Measurements from ENCODE around the gene NAT9.

Gene NAT9

GRCh38 chr17:74760404-74761105 is 15.6 kb downstream of the NAT9 start:
- peak; percentile 84 for DNase-seq

GRCh38 chr17:74759941-74760340 is 16.2 kb downstream of the NAT9 start:
- DNase-seq = no peak

GRCh38 chr17:74759243-74759801 is 16.8 kb downstream of the NAT9 start:
- DNase-seq = no peak

- peak; percentile 83 for DNase-seq
These were observed 17.3 kb downstream of the NAT9 start for GRCh38 chr17:74758848-74759168.

- peak; percentile 58 for DNase-seq
These were observed 18.0 kb downstream of the NAT9 start for GRCh38 chr17:74757931-74758847.

- DNase-seq = peak; percentile 57
These were observed 18.6 kb downstream of the NAT9 start for GRCh38 chr17:74757502-74757901.

DNA sequence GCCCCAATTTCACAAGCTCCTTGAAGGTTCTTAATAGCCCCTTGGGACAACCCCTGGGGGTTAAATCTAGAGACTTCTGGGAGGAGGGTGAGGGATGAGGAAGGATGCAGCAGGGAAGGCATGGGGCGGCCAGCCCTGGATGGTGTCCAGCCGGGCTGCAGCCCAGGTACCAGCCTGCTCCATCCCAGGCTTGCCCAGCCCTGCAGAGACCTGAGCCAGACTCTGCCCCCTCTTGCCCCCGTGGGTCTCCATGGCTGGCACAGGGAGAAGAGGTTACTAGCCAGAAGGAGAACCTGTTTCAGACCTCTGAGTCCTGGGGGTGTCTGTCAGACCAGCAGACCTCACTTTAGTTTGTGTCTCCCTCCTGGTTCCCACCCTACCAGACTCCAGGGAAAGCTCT is 19.3 kb downstream of the NAT9 start:
- no peak for DNase-seq

DNA sequence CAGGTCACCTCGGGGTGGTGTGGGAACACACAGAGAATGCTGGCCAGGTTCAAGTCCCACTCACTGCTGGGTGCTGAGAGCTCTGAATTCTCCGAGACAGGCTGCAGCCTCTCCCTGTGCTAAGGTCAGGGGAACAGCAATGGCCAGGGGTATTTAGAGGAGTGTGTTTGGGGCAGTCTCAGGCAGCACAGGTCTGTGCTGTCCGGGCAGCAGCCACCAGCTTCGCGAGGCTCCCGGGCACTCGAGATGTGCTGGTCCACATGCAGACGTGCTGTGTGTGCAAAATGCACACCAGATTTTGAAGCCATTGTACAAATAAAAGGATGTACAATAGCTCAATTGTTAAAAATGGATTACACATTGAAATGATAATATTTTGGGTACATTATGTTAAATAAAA is 20.6 kb downstream of the NAT9 start:
- no peak for DNase-seq

- DNase-seq = no peak
These were observed 21.3 kb downstream of the NAT9 start for GRCh38 chr17:74754832-74755231.

- DNase-seq = no peak
These were observed 23.2 kb downstream of the NAT9 start for GRCh38 chr17:74752822-74753401.

GRCh38 chr17:74752415-74752814 is 23.7 kb downstream of the NAT9 start:
- DNase-seq = no peak

DNA sequence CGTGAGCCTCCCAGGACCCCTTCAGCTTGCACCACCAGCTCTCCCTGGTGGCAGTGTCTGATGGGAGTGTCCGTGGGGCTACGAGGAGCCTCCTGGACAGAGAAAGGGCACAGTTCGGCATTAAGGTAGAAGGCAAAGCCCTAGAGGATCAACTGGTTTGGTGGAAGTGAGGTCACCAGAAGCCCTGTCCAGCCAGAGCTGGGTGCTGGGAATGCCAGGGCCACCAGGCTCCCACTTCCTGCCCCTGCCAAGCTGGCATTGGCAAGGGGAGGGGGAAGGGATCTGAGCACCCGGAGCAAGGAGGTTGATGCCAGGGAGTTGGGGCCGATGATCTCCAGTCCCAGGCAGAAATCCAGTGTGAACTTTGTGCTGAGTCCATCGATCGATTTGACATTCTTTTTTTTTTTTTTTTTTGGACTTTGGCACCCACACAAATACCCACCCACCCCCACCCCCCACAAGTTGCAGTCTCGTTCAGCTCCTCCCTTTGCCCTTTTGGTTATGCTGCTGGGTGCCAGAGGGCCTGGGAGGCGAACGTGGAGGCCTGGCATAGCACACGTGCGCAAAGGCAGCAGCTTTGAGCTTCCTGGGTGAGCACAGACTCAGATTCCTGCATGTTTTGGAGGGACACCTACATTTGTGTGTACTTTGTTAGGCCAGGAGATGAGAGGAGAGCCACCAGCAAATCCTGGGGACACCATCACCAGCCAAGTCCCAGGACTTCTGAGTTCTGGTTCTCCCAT is 25.6 kb downstream of the NAT9 start:
- no peak for DNase-seq

GRCh38 chr17:74750039-74750326 is 26.2 kb downstream of the NAT9 start:
- no peak for DNase-seq

DNA sequence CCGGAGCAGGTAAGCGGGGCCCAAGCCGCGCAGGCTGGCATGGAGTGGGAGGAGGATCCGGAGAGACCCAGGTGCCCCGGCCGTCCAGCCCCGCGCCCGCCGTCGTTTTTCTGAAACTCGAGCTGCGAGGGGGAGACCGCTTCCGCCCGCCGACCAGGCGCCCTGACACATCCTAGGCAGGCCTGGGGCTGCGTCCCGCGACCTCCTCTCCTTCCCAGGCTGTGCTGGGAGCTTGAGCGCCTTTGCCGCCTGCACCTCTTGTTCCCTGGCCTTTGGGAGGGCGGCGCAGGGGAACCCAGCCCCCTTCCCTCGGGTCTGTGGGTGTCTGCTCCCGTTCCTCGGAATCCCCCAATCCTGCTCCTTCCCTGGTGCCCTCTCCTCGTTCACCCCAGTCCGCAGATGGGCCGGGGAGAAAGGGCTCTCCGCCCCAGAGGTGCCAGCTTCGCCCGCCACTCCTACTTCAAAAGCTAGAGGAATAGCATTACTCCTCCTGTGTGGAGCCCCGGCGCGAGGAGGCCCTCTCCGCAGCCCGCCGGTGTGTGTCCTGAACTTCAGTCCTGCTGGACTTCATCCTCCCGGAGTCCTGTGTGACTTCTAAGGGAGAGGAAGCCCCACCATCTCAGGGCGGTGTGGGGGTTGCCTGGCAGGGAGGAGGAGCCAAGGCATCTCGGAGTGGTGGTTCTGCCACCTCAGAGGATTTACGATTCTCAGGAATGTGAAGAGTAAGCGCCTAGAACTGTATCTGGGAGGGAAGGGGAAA is 26.7 kb downstream of the NAT9 start:
- no peak for DNase-seq

DNA sequence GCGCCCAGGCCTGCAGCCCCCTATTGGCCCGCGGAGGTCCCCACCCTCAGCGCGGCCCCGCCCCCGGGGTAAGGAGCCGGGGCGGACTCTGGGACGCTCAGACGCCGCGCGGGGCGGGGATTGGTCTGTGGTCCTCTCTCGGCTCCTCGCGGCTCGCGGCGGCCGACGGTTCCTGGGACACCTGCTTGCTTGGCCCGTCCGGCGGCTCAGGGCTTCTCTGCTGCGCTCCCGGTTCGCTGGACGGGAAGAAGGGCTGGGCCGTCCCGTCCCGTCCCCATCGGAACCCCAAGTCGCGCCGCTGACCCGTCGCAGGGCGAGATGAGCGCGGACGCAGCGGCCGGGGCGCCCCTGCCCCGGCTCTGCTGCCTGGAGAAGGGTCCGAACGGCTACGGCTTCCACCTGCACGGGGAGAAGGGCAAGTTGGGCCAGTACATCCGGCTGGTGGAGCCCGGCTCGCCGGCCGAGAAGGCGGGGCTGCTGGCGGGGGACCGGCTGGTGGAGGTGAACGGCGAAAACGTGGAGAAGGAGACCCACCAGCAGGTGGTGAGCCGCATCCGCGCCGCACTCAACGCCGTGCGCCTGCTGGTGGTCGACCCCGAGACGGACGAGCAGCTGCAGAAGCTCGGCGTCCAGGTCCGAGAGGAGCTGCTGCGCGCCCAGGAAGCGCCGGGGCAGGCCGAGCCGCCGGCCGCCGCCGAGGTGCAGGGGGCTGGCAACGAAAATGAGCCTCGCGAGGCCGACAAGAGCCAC is 27.4 kb downstream of the NAT9 start, which contains the start of gene NHERF1:
Gene NHERF1, plus strand, starts transcription at position 100 of the 750 bp plus-strand sequence. Its CDS starts 219 bp downstream, at position 319.
- peak; percentile 92 for DNase-seq

DNA sequence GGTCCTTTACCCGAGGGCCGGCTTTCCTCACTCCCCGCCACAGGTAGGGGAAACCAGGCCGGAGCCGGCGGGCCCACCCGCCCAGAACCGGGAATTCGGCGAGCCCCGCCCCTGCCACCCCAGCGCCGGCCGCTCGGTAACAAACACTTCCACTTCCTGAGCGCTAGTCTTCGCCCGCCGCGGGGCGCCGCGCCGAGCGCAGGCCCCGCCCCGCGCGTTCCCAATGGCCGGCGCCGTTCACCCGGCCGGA is 27.9 kb downstream of the NAT9 start:
- DNase-seq = no peak

- DNase-seq = no peak
These were observed 29.2 kb downstream of the NAT9 start for GRCh38 chr17:74746922-74747321.

GRCh38 chr17:74746376-74746775 is 29.8 kb downstream of the NAT9 start:
- DNase-seq = no peak

DNA sequence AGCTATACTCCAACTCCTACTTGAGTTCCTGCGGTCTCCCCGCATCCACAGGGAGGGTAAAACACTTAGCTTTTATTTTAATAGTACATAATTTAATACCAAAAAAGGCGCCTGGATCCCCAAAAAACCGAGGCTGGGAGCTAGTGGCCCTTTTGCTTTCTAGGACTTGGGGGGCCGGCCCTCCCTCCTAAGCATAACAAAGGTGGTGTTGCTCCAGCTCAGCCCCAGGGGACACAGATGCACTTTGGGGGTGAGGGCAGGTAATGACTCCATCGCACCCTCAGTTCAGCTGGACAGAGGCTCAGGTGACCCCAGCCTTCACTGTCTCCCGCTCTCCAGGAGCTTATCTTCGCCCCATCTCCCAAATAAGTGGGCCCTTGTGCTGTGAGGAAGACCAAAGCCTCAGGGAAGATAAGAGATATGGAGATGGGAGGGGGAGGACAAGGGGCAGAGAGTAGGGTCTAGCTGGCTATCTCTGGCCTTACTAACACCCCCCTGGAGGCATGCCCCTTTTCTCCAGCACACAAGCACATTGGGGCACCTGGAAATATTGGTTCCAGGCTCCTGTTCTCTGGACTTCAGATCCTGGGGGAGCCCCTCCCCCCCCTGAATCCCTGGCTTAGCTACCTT is 30.5 kb downstream of the NAT9 start:
- no peak for DNase-seq

- peak; percentile 64 for DNase-seq
These were observed 31.2 kb downstream of the NAT9 start for GRCh38 chr17:74744714-74745547.

All from NCI-H2171 (cell line).